GM18498 (cell line): ENCODE results near the gene ZNF324B.
A peak's percentile ranks its signal among the peaks of the same experiment; 100 is the strongest.
"Not testable (repeated sequence)": the region's sequence is repeated elsewhere in the genome, so short reads cannot be mapped to it uniquely, and the experiment has no call there.

Experiments used
- ATAC-seq: cut with Tn5 transposase; IDR thresholded peaks from one replicate; pipeline ENCODE4 v1.9.1; 2021; ENCODE audit warnings: mild to moderate bottlenecking, moderate library complexity; ENCODE audit not compliant: unreplicated experiment

Gene ZNF324B

GRCh38 chr19:58453743-58454142 lies 2.3 kb downstream of the ZNF324B start:
- ATAC-seq = no peak

- ATAC-seq = no peak
Measured at GRCh38 chr19:58455306-58455705, 3.9 kb downstream of the ZNF324B start.

- no peak for ATAC-seq
Measured at GRCh38 chr19:58456111-58456510, 4.7 kb downstream of the ZNF324B start.

- ATAC-seq = no peak
Measured at GRCh38 chr19:58460039-58460438, 8.6 kb downstream of the ZNF324B start.

GRCh38 chr19:58466089-58466759 lies 14.8 kb downstream of the ZNF324B start:
- peak; percentile 3 for ATAC-seq

- ATAC-seq = peak; percentile 93
Measured at GRCh38 chr19:58466760-58467589, 15.6 kb downstream of the ZNF324B start, which contains the start of gene ZNF324. Gene ZNF324, plus strand, starts transcription at chr19:58467080. Its CDS starts 2,106 bp downstream, at chr19:58469186.

- ATAC-seq = no peak
Measured at GRCh38 chr19:58468216-58468839, 16.9 kb downstream of the ZNF324B start.

GRCh38 chr19:58469241-58470013 lies 18.0 kb downstream of the ZNF324B start:
- ATAC-seq = no peak

- ATAC-seq = not testable (repeated sequence)
Measured at GRCh38 chr19:58470837-58471543, 19.6 kb downstream of the ZNF324B start.

- ATAC-seq = no peak
Measured at GRCh38 chr19:58471736-58472135, 20.3 kb downstream of the ZNF324B start.

GRCh38 chr19:58473775-58474174 lies 22.4 kb downstream of the ZNF324B start:
- ATAC-seq = no peak

- ATAC-seq = no peak
Measured at GRCh38 chr19:58474291-58474996, 23.0 kb downstream of the ZNF324B start.

- ATAC-seq = peak; percentile 6
Measured at GRCh38 chr19:58474997-58475713, 23.7 kb downstream of the ZNF324B start.

- ATAC-seq = peak; percentile 79
Measured at GRCh38 chr19:58475714-58476497, 24.5 kb downstream of the ZNF324B start, which contains the start of gene ZNF446. Gene ZNF446, plus strand, starts transcription at chr19:58476352. Its CDS starts 867 bp downstream, at chr19:58477219.

- ATAC-seq = no peak
Measured at GRCh38 chr19:58476498-58477015, 25.1 kb downstream of the ZNF324B start.

- no peak for ATAC-seq
Measured at GRCh38 chr19:58477130-58477529, 25.7 kb downstream of the ZNF324B start.

GRCh38 chr19:58477871-58478270 lies 26.4 kb downstream of the ZNF324B start:
- ATAC-seq = no peak

GRCh38 chr19:58479303-58479702 lies 27.9 kb downstream of the ZNF324B start:
- no peak for ATAC-seq
